ENCODE measurements around the gene BMP7.

Gene BMP7

GRCh38 chr20:57162362-57162652 is 104.1 kb downstream of the BMP7 start:
- Histone ChIP-seq H3K4me3 (ENCODE audit: low read depth in 1 of 2, low read length in 1 of 2) (no peak overlapping the region), H3K27me3 (no peaks in the 10 kb centered on the region), H3K36me3 (no peaks in the 10 kb centered on the region), H3K4me1 (ENCODE audit: control insufficient read depth in 1 of 2, insufficient read depth in 1 of 2, low read depth in 1 of 2, low read length in 1 of 2) (no peaks in the 10 kb centered on the region), H3K9me3 (no peaks in the 10 kb centered on the region), H3K27ac (no peak overlapping the region)
- TF ChIP-seq, protein P1, sequence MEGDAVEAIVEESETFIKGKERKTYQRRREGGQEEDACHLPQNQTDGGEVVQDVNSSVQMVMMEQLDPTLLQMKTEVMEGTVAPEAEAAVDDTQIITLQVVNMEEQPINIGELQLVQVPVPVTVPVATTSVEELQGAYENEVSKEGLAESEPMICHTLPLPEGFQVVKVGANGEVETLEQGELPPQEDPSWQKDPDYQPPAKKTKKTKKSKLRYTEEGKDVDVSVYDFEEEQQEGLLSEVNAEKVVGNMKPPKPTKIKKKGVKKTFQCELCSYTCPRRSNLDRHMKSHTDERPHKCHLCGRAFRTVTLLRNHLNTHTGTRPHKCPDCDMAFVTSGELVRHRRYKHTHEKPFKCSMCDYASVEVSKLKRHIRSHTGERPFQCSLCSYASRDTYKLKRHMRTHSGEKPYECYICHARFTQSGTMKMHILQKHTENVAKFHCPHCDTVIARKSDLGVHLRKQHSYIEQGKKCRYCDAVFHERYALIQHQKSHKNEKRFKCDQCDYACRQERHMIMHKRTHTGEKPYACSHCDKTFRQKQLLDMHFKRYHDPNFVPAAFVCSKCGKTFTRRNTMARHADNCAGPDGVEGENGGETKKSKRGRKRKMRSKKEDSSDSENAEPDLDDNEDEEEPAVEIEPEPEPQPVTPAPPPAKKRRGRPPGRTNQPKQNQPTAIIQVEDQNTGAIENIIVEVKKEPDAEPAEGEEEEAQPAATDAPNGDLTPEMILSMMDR (IDR thresholded peaks at IDR 0.05) = no peak

GRCh38 chr20:57161478-57162361 is 104.7 kb downstream of the BMP7 start:
- TF ChIP-seq, protein P1 (IDR thresholded peaks at IDR 0.05) = no peak
- Histone ChIP-seq H3K9me3 (no peaks in the 10 kb centered on the region), H3K4me1 (ENCODE audit: control insufficient read depth in 1 of 2, insufficient read depth in 1 of 2, low read depth in 1 of 2, low read length in 1 of 2) (no peaks in the 10 kb centered on the region), H3K36me3 (no peaks in the 10 kb centered on the region), H3K4me3 (ENCODE audit: low read depth in 1 of 2, low read length in 1 of 2) (no peak overlapping the region), H3K27ac (no peak overlapping the region), H3K27me3 (no peaks in the 10 kb centered on the region)

GRCh38 chr20:57160985-57161384 is 105.5 kb downstream of the BMP7 start:
- no peaks in the 10 kb centered on the region for H3K27me3 ChIP-seq

GRCh38 chr20:57159945-57160610 is 106.4 kb downstream of the BMP7 start:
- H3K27me3 ChIP-seq = no peaks in the 10 kb centered on the region
- TF ChIP-seq, protein P1 (IDR thresholded peaks at IDR 0.05) = no peak
- H3K4me3 ChIP-seq (ENCODE audit: low read depth in 1 of 2, low read length in 1 of 2) = no peak overlapping the region
- H3K27ac ChIP-seq = no peak overlapping the region
- no peaks in the 10 kb centered on the region for H3K9me3 ChIP-seq
- no peaks in the 10 kb centered on the region for H3K4me1 ChIP-seq (ENCODE audit: control insufficient read depth in 1 of 2, insufficient read depth in 1 of 2, low read depth in 1 of 2, low read length in 1 of 2)
- H3K36me3 ChIP-seq = no peaks in the 10 kb centered on the region

More at GRCh38 chr20:57160985-57161384, 105.5 kb downstream of the BMP7 start:
- no peaks in the 10 kb centered on the region for H3K9me3 ChIP-seq
- H3K4me3 ChIP-seq (ENCODE audit: low read depth in 1 of 2, low read length in 1 of 2) = no peak overlapping the region
- TF ChIP-seq, protein P1 (IDR thresholded peaks at IDR 0.05) = no peak
- H3K27ac ChIP-seq = no peak overlapping the region
- H3K4me1 ChIP-seq (ENCODE audit: control insufficient read depth in 1 of 2, insufficient read depth in 1 of 2, low read depth in 1 of 2, low read length in 1 of 2) = no peaks in the 10 kb centered on the region
- no peaks in the 10 kb centered on the region for H3K36me3 ChIP-seq

GRCh38 chr20:57159193-57159851 is 107.1 kb downstream of the BMP7 start:
- Histone ChIP-seq H3K27me3 (no peaks in the 10 kb centered on the region), H3K36me3 (no peaks in the 10 kb centered on the region), H3K4me1 (ENCODE audit: control insufficient read depth in 1 of 2, insufficient read depth in 1 of 2, low read depth in 1 of 2, low read length in 1 of 2) (no peaks in the 10 kb centered on the region), H3K9me3 (no peaks in the 10 kb centered on the region), H3K27ac (no peak overlapping the region), H3K4me3 (ENCODE audit: low read depth in 1 of 2, low read length in 1 of 2) (no peak overlapping the region)
- TF ChIP-seq, protein P1 (IDR thresholded peaks at IDR 0.05) = no peak

Data from neutrophil (primary cell).